T47D (cell line): ENCODE data around the gene TUBGCP2.

Experiments
- DNase-seq, 2 experiments: peaks; one replicate each; pipeline versions ENCODE4 v3.0.0 to v3.0.0-alpha.2; 2011 to 2012; ENCODE audit warnings: low read depth in 1 of 2, low spot score in 1 of 2
- JUND ChIP-seq: IDR thresholded peaks from 2 replicates; pipeline ENCODE4 v1.6.1; 2012; ENCODE audit warnings: low read depth
- in situ Hi-C: cut with HindIII; loops from 2 replicates; pipeline ENCODE4 v1.10.0; 2016; ENCODE audit warnings: low sequenced_read_pairs, low pct_unique_long_range_greater_than_20kb

TUBGCP2 gene

DNA sequence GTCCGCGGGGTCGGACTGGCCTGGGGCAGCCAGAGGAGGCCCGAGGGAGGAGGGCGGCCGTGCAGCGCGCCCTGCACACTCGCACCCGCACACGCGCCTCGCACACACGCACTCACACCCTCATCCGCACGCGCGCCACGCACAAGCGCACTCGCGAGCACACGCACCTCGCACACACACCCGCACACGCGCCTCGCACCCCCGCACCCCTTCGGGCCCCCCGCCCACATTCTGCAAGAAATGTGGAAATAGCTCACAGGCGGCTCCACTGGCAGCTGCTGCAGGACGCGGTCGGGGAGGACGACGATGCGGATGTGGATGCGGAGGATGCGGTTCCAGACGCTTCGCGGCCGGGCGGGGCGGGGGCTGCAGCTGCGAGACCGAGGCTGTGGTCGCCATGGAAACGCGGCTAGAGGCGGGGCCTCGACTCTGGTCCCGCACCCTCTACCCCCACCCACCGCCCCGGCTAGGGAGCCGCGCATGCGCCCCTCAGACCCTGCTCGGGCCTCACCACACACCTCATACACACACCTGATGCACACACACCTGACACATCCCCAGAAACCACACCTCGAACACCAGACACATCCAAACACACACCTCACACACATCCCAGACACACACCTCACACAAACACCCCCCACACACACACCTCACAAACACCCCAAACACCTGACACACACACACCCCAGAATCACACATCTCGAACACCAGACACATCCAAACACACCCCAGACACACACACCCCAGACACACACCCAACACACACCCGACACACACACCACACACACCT is 28.1 kb upstream of the TUBGCP2 start, which contains the start of gene CALY:
Gene CALY (minus strand): TSS at position 320 of the 793 bp plus-strand sequence. CDS start 7,907 bp downstream, outside the sequence.
- in situ Hi-C loops = no loop called here
- no peak for DNase-seq
- TF ChIP-seq JUND = no peak

DNA sequence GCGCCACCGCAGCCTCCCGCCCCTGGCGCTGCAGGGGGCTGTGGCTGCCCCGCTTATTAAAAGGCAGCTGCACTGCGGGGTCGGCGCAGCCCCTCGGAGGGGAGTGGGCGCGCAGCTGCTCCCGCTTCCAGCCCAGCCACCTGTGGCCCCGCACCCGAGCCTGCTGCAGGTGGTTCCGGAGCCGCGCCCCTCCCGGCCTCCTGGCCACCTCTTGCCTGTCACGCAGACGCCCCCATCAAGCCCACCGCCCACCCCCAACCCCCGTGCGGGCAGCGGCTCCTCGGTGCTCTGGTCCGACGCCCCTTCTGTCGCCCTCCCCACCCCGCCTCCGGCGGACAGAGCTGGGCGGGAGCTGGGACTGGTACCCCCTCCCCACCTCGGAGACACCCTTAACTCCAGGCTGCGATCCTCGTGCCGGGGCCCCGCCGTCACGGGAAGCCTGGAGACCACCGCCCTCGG is 27.5 kb upstream of the TUBGCP2 start:
- DNase-seq = no peak
- TF ChIP-seq JUND = no peak
- in situ Hi-C loops = no loop called here

DNA sequence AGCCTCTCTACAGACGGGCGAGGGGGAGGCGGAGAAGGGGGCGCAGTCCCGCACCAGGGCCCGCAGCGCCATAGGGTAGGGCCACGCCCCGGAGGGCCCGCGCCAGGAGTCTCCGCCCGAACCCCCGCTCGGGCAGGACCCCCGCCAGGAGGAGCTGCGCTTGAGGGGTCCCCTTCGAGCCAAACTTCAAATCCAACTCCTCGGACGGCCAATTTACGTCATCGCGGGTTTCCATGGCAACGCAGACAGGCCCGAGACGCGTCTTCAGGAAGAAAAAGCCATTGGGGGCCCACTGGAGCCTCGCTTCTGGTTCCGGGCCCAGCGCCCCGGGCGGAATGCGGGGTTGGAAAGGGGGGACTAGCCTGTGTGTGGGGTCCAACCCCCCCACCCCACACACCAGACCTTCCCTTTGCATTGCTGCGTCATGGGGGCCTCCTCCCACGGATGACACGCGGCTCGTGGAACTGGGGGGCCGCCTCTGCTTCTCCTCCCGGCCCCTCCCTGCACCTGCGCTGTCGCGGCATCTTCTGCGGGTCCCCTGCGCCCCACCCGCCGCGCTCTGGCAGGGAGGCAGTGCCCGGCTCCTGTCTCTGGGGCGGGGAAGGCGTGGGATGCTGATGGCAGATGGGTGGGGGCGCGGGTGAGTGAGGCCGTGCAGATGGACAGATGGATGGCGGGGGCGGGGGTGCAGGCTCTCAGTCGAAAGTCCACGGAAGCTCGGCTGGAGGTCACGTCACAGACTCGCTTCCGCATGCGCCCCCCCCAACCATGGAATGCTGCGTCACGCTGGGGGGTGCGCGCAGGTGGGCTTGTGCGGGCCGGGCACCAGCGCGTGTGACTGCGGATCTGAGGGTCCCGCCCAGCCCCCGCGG is 26.8 kb upstream of the TUBGCP2 start:
- in situ Hi-C loops = no loop called here

DNA sequence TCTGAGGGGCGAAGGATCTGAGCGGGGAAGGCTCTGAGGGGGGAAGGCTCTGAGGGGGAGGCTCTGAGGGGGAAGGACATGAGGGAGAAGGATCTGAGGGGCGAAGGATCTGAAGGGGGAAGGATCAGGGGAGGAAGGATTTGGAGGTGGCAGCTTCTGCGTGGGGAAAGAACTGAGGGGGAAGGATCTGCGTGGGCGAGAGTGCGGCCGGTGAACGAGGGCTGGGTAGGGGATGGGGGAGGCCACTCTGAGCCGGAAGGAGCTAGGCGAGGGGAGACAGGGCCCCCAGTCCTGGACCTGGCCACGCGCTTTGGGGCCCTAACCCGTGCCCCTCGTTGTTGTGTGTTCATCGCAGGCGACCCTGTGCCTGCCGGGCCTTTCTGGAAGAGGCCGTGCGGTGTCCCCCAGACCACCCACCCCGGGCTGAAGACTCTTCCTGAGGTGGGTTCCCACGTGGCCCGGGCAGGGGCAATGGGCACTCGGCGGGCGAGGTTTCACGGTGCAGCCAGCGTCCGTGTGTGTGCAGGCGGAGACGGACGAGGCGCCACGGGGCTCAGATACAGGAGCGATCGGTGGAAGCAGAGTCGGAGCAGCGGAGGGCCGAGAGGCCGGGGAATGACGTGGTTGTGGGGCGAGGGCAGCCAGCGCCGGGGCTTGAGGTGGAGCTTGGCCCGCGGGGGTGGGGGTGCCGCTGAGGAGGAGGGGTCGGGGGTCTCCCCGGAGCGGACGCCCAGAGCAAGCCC is 26.0 kb upstream of the TUBGCP2 start:
- in situ Hi-C loops = no loop called here
- no peak for DNase-seq
- no peak for TF ChIP-seq JUND

More for the DNA sequence above, 26.8 kb upstream of the TUBGCP2 start:
- no peak for TF ChIP-seq JUND
- DNase-seq = no peak

DNA sequence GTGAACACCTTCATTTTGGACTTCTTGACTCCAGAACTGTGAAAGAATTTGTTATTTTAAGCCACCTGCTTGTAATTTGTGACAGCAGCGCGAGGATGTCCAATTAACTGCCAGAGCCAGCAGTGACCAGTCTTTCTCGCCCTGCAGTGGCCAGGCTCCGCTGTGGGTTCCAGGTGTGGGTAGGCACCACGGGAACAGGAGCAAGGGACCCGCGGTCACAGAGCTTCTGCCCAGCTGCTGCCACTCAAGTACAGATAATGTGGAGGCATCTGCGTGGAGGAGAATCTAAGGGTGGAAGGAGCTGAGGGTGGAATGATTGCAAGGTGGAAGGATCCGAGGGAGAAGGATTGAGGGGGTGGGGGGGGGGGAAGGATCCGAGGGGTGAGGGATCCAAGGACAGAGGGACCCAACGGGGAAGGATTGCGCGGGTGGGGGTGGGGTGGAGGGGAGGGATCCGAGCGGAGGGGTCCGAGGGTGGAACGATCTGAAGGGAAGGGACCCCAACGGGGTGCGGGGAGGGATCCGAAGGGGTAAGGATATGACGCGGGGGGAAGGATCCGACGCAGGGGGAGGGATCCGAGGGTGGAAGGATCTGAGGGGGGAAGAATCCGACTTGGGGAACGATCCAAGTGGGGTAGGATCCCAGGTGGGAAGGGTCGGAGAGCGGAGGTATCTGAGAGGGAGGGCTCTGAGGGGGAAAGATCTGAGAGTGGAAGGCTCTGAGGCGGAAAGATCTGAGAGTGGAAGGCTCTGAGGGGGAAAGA is 24.4 kb upstream of the TUBGCP2 start:
- in situ Hi-C loops = no loop called here
- TF ChIP-seq JUND = no peak
- DNase-seq = no peak

DNA sequence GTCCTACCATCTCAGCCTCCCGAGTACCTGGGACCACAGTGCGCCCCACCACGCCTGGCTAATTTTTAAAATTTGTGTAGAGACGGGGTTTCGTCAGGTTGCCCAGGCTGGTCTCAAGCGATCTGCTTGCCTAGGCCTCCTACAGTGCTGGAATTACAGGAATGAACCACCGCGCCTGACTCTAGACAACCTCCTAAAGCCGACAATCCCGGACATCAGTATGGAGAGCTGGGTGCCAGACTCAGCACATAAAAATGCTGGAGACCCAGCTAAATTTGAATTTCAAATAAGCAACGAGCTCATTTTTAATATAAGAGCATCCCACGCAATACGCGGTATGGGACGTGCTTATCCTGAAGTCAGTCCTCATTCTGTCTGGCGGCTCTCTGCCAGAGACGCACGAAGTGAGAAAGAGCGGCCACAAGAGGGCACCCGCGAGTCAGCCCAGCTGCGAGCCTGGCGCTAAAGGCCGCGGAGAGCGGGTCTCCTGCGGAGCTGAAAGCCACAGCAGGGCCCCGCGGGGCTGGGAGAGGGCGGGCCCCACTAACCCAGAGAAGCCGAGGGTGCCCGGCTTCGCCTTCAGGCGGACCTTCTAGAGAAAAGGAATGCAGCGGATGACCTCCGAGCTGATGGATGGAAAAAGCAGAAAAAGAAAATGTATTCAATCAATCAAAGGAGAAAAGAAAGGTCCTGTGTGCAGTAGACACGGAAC is 21.0 kb upstream of the TUBGCP2 start:
- DNase-seq = peak; percentile 84 to 92
- no peak for TF ChIP-seq JUND
- in situ Hi-C loops = no loop called here

DNA sequence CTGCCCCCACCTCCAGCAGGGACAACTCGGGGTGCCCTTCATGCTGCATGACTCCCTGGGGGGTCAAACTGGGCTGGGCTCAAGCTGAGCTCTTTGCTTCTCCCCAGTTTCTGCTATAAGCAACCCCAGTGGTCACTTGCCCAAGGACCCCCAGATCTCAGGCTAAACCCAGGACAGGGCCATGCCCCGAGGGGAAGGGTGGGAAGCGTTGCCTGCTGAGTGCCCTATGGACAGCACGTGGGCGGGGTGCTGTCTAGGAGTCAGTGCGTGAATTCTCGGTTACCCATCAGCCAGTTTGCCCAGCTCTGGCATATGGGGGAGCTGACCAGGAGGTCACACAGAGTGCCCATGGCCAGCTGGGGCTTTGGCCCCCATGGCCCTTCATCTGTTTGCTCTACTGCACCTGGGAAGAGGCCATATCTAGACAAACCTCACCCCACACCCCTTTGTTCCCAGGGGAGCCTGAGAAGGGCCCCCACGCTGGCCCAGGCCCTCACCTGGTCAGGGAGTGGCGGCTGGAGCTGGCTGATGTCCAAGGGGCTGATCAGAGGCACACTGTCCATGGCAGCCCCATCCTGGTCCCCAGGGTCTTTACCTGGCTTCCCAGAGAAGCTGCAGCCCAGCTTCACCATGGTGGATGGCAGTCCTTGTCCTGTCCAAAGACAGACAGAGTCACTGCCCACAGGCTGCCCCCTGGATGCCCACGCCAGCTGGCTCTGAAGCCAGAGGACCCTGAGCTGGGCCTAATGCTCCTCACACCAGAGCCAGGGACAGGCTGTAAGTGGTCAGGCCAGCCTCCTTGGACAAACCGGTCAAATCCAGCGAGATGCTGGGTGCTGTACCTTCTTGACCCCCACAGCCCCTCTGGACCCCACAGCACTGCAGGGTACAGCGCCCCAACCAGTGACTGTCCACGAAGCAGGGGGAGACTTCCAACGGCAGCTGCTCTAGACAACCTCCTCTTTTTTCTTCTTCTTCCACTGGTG is 20.0 kb upstream of the TUBGCP2 start:
- in situ Hi-C loops = no loop called here
- no peak for TF ChIP-seq JUND
- DNase-seq = no peak

DNA sequence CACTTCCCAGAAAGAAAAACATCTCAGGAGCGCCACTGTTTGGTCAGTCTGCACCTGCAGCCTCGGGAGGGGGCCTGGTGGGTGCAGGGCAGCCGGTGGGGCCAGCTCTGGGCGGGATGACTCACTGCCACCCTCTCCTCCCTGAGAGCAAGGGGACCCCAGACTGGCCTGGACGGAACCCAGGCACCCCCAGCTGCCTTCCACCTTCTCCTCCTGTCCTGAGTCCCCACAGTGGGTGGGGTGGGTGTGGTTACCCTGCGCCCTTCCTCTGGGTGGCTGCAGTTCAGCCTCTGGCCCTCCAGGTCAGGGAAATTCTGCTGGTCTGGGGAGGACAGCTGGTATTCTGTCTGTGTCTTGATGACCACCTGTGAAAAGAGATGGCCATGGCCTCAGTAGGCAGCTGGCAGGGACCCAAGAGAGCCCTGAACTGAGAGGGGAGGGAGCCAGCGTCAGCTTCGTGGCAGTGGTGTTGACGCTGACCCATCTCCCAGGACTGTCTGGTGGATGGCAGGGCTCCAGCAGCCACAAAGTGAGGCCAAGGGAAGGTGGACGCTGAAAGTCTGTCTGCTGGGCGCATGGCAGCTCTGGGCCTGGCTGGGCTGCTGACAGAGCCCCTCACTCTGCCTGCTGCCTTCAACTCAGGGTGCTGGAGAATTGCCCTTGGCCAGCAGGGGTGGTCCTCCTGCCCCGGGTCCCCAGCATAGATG is 19.1 kb upstream of the TUBGCP2 start:
- no peak for DNase-seq
- TF ChIP-seq JUND = no peak
- in situ Hi-C loops = no loop called here

DNA sequence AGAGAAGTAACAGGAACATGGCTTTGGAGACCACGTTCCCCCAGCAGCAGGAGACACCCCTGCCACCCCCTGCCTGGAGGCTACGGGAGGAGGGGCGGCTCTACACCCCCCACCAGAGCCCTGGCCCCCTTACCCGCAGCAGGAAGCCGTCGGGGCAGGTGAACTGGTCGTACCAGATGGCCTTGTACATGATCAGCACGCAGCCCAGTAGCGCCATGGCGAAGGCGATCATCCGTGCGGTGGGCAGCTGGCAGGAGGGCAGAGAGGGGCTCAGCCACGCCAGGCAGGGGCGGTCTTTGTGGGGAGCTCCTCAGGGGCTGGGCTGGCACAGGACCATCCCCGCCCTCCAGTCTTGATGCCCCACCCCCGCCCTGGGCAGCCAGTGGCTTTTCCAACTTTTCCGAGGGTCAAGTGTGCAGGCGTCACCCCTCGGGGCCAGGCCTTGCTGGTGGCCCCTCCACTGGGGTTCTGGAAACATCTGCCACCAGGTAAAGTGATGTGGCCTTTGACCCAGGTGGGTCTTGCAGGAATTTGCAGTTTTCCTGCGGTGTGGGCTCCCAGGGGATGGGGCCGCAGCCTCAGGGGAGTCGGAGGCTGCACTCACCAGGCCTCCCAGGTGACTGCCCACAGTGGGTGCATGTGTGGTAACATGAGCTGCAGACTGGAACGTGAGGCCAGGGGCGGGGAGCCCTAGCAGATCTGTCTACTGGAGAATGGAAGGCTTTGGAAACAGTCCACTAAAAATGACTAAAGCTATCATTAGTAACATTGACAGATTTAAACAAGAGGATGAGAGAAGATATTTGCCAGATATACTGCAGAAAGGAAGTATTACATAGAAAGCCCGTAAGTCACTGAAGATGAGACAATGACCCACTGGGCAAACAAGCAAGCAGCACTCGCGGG is 18.3 kb upstream of the TUBGCP2 start:
- in situ Hi-C loops = no loop called here
- no peak for DNase-seq
- TF ChIP-seq JUND = no peak
